HEK293 (cell line): ENCODE data around the gene NR2F2.
A peak's percentile ranks its signal among the peaks of the same experiment; 100 is the strongest.

ENCODE experiments used
- CTCF ChIA-PET: fragments of 350-600 bp; formaldehyde crosslinking; extraction: SDS; loops from one replicate; lab custom pipeline; 2021; ENCODE audit warnings: antibody characterized with exemption; lab: Yijun Ruan, JAX
- POLR2A ChIA-PET: fragments of 300-600 bp; formaldehyde crosslinking; extraction: SDS; loops from one replicate; lab custom pipeline; 2020; ENCODE audit warnings: antibody characterized with exemption, inconsistent platforms; lab: Yijun Ruan, JAX
- H3K27ac ChIP-seq: fragments of 200-500 bp; sonication (Bioruptor generic); 2 replicates; pipeline ENCODE4 v1.5.1; 2014; ENCODE audit warnings: low read depth, low read length, control low read depth, inconsistent platforms; ENCODE audit errors: extremely low read depth
- H3K36me3 ChIP-seq, 2 experiments: fragments of 200-500 bp in 1 of 2; sonication (Bioruptor generic) in 1 of 2; 1 replicate in 1 of 2; 2 replicates in 1 of 2; pipeline ENCODE4 v1.5.1; 2014 to 2017; ENCODE audit warnings: inconsistent platforms in 2 of 2, low read length in 2 of 2; ENCODE audit not compliant: control insufficient read depth in 2 of 2, insufficient read depth in 1 of 2
- H3K4me1 ChIP-seq: fragments of 200-500 bp; sonication (Bioruptor generic); 2 replicates; pipeline ENCODE4 v1.5.1; 2014; ENCODE audit warnings: mild to moderate bottlenecking, low read length, inconsistent platforms; ENCODE audit not compliant: control insufficient read depth, insufficient read depth
- H3K4me3 ChIP-seq: 2 replicates; pipeline ENCODE4 v1.5.1; 2011; ENCODE audit warnings: low read depth, mild to moderate bottlenecking, control low read depth, low read length, moderate library complexity
- H3K9me3 ChIP-seq: fragments of 200-500 bp; sonication (Bioruptor generic); 2 replicates; pipeline ENCODE4 v1.5.1; 2014; ENCODE audit warnings: low read depth, low read length, inconsistent platforms; ENCODE audit not compliant: control insufficient read depth, insufficient read depth
- IKZF3 ChIP-seq: fragments of 450-650 bp; IDR thresholded peaks from 2 replicates; pipeline ENCODE4 v1.5.0; 2018; ENCODE audit warnings: missing biosample characterization, mild to moderate bottlenecking, missing genetic modification characterization, moderate library complexity
- KLF1 ChIP-seq: fragments of 450-650 bp; formaldehyde crosslinking; IDR thresholded peaks from 2 replicates; pipeline ENCODE4 v1.5.1; 2016; ENCODE audit warnings: missing biosample characterization, missing genetic modification characterization
- KLF10 ChIP-seq: fragments of 450-650 bp; IDR thresholded peaks from 2 replicates; pipeline ENCODE4 v1.5.1; 2018; ENCODE audit warnings: missing biosample characterization, mild to moderate bottlenecking, missing genetic modification characterization
- PRDM6 ChIP-seq: fragments of 450-650 bp; formaldehyde crosslinking; IDR thresholded peaks from 2 replicates; pipeline ENCODE4 v1.5.1; 2017; ENCODE audit warnings: missing biosample characterization, missing genetic modification characterization
- SP7 ChIP-seq: fragments of 450-650 bp; formaldehyde crosslinking; IDR thresholded peaks from 2 replicates; pipeline ENCODE4 v1.5.1; 2016; ENCODE audit warnings: missing biosample characterization, missing genetic modification characterization
- TCF7L2 ChIP-seq: IDR thresholded peaks from 2 replicates; pipeline ENCODE4 v1.6.1; 2011; ENCODE audit warnings: low read depth, mild to moderate bottlenecking, inconsistent platforms, low read length, moderate library complexity, borderline replicate concordance
- YY2 ChIP-seq: fragments of 450-650 bp; formaldehyde crosslinking; IDR thresholded peaks from 2 replicates; pipeline ENCODE4 v1.5.1; 2016; ENCODE audit warnings: missing biosample characterization, missing genetic modification characterization
- ZBTB6 ChIP-seq: fragments of 450-650 bp; formaldehyde crosslinking; IDR thresholded peaks from 2 replicates; pipeline ENCODE4 v1.5.1; 2017; ENCODE audit warnings: missing biosample characterization, missing genetic modification characterization
- ZNF184 ChIP-seq: fragments of 450-650 bp; IDR thresholded peaks from 2 replicates; pipeline ENCODE4 v1.5.1; 2018; ENCODE audit warnings: missing biosample characterization, mild to moderate bottlenecking, missing genetic modification characterization
- ZNF221 ChIP-seq: fragments of 450-650 bp; formaldehyde crosslinking; IDR thresholded peaks from 2 replicates; pipeline ENCODE4 v1.5.1; 2017; ENCODE audit warnings: missing biosample characterization, missing genetic modification characterization, borderline replicate concordance
- ZNF335 ChIP-seq: fragments of 450-650 bp; formaldehyde crosslinking; conservative IDR thresholded peaks from 2 replicates; pipeline ENCODE4 v1.5.1; 2016; ENCODE audit warnings: missing biosample characterization, missing genetic modification characterization
- ZNF530 ChIP-seq: fragments of 450-650 bp; formaldehyde crosslinking; IDR thresholded peaks from 2 replicates; pipeline ENCODE4 v1.5.1; 2016; ENCODE audit warnings: low read depth, missing biosample characterization, missing genetic modification characterization
- TF ChIP-seq, protein P1 (sequence below): fragments of 450-650 bp; formaldehyde crosslinking; IDR thresholded peaks from 2 replicates; pipeline ENCODE4 v1.5.1; 2016; ENCODE audit warnings: missing biosample characterization, missing genetic modification characterization, borderline replicate concordance
- TF ChIP-seq, protein P2 (sequence below): fragments of 450-650 bp; formaldehyde crosslinking; IDR thresholded peaks from 2 replicates; pipeline ENCODE4 v1.5.0; 2017; ENCODE audit warnings: missing biosample characterization, missing genetic modification characterization, borderline replicate concordance
- TF ChIP-seq, protein P3 (sequence below): sonication (generic); formaldehyde crosslinking; IDR thresholded peaks from 2 replicates; pipeline ENCODE4 v1.8.1; 2022; ENCODE audit warnings: mild to moderate bottlenecking, moderate library complexity, missing genetic modification reagents

Gene NR2F2

DNA sequence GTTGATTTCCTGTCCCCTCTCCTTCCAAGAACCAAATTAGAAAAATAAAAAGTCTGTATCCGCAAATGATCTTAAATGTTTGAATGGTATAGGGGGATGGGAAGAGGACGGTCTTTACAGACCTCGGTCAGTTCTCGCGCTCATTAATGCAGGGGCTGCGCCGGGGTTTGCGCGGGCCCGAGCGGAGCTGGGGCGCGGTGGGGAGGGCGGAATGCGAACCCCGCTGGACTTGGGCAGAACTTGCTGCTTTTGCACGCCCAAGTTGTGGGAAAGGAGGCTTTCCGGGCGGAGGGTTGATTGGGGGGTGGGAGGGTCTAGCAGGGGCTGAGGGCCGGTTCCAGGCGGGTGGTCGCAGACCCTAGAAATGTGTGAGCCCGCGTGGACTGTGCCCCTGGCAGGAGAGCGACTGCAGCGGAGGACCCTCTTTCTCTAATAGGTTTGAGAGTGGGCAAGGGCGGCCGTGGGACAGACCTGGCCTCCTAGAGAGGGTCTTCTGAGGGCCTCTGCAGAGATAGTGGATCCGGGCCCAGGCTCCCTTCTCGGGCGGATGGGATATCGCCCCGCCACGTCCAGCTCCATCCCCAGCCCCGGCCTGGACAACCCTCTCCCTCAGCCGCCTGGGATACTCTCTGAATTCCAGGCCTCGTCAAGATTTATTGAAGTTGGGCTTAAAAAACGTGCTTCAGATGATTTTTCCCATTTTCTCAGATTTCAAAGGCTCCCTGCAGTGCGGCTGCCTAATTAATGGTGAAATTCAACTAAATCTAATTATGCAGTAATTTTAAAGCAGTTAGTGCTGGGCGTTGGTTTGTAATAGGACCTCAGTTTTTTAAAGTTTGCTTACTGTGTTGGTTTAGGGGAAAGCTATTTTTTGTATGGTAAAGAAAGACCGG lies 11.3 kb downstream of the NR2F2 start:
- Histone ChIP-seq H3K9me3 (no peaks in the 10 kb centered on the region), H3K36me3 (peaks cover 10 to 23% of the 10 kb centered on the region in 2 experiments), H3K4me3 (peak overlapping the region; percentile 66; the same call in 1 of the 2 replicates), H3K27ac (peak overlapping the region; percentile 96), H3K4me1 (peaks cover 35% of the 10 kb centered on the region)
- ChIA-PET POLR2A (interaction anchor here (1.9 to 3.3 kb wide), 2 partner anchors 11 to 12 kb away, joined by 21 to 42 read pairs; partner anchors contain the start of gene NR2F2), CTCF (interaction anchor here (0.7 to 1.6 kb wide), 3 partner anchors 11 to 15 kb away, joined by 3 to 5 read pairs (median 3); no protein-coding TSS in a partner anchor)
- TF ChIP-seq IKZF3 (tag by site-specific recombination) (peak; percentile 62), KLF10 (tag by site-specific recombination) (0 out of 2 replicates have a peak, but pooled peaks have one; percentile 12), ZBTB6 (no peak), PRDM6 (tag by site-specific recombination) (peak; percentile 99), ZNF530 (no peak), KLF1 (tag by site-specific recombination) (peak; percentile 43; the same call in 1 of the 2 replicates), ZNF221 (no peak), YY2 (tag by site-specific recombination) (no peak), SP7 (tag by site-specific recombination) (no peak), TCF7L2 (peak; percentile 72), ZNF184 (no peak), ZNF335 (tag by site-specific recombination) (0 out of 2 replicates have a peak, but pooled peaks have one; percentile 23)
- TF ChIP-seq, protein P1, sequence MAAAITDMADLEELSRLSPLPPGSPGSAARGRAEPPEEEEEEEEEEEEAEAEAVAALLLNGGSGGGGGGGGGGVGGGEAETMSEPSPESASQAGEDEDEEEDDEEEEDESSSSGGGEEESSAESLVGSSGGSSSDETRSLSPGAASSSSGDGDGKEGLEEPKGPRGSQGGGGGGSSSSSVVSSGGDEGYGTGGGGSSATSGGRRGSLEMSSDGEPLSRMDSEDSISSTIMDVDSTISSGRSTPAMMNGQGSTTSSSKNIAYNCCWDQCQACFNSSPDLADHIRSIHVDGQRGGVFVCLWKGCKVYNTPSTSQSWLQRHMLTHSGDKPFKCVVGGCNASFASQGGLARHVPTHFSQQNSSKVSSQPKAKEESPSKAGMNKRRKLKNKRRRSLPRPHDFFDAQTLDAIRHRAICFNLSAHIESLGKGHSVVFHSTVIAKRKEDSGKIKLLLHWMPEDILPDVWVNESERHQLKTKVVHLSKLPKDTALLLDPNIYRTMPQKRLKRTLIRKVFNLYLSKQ: no peak
- TF ChIP-seq, protein P2, sequence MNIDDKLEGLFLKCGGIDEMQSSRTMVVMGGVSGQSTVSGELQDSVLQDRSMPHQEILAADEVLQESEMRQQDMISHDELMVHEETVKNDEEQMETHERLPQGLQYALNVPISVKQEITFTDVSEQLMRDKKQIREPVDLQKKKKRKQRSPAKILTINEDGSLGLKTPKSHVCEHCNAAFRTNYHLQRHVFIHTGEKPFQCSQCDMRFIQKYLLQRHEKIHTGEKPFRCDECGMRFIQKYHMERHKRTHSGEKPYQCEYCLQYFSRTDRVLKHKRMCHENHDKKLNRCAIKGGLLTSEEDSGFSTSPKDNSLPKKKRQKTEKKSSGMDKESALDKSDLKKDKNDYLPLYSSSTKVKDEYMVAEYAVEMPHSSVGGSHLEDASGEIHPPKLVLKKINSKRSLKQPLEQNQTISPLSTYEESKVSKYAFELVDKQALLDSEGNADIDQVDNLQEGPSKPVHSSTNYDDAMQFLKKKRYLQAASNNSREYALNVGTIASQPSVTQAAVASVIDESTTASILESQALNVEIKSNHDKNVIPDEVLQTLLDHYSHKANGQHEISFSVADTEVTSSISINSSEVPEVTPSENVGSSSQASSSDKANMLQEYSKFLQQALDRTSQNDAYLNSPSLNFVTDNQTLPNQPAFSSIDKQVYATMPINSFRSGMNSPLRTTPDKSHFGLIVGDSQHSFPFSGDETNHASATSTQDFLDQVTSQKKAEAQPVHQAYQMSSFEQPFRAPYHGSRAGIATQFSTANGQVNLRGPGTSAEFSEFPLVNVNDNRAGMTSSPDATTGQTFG (tag by site-specific recombination): no peak
- TF ChIP-seq, protein P3, sequence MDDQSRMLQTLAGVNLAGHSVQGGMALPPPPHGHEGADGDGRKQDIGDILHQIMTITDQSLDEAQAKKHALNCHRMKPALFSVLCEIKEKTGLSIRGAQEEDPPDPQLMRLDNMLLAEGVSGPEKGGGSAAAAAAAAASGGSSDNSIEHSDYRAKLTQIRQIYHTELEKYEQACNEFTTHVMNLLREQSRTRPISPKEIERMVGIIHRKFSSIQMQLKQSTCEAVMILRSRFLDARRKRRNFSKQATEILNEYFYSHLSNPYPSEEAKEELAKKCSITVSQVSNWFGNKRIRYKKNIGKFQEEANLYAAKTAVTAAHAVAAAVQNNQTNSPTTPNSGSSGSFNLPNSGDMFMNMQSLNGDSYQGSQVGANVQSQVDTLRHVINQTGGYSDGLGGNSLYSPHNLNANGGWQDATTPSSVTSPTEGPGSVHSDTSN (CRISPR knock-in tag): no peak
